H9 (cell line): Measurements from ENCODE around the gene DAB2IP. TPM values are rescaled to one million over a fixed set of nuclear protein-coding genes. Genes with fewer than 3 reads are reported as not detected.

Experiments used
- DNase-seq: peaks from one replicate; pipeline ENCODE4 v3.0.0-alpha.2; 2017
- H2AFZ ChIP-seq: one replicate; pipeline ENCODE4 v1.6.1; 2013; ENCODE audit warnings: mild to moderate bottlenecking, low read length, control low read depth, moderate library complexity
- H2AK5ac ChIP-seq: 2 replicates; pipeline ENCODE4 v1.6.1; 2013; ENCODE audit warnings: low read length, control low read depth, mixed read lengths; ENCODE audit not compliant: insufficient read length
- H2BK120ac ChIP-seq: one replicate; pipeline ENCODE4 v1.6.1; 2013; ENCODE audit warnings: low read depth, mild to moderate bottlenecking, low read length, control low read depth, inconsistent platforms; ENCODE audit not compliant: poor library complexity, severe bottlenecking
- H2BK12ac ChIP-seq: 2 replicates; pipeline ENCODE4 v1.6.1; 2013; ENCODE audit warnings: low read length, control low read depth, mixed read lengths, low read depth; ENCODE audit not compliant: insufficient read length
- H2BK15ac ChIP-seq: 2 replicates; pipeline ENCODE4 v1.6.1; 2013; ENCODE audit warnings: low read depth, low read length, control low read depth
- H2BK20ac ChIP-seq: one replicate; pipeline ENCODE4 v1.6.1; 2013; ENCODE audit warnings: low read depth, mild to moderate bottlenecking, low read length, control low read depth, inconsistent platforms; ENCODE audit not compliant: poor library complexity, severe bottlenecking
- H2BK5ac ChIP-seq: 2 replicates; pipeline ENCODE4 v1.6.1; 2013; ENCODE audit warnings: low read length, control low read depth, mixed read lengths; ENCODE audit not compliant: insufficient read length
- H3K14ac ChIP-seq: 2 replicates; pipeline ENCODE4 v1.6.1; 2013; ENCODE audit warnings: low read length, control low read depth; ENCODE audit not compliant: insufficient read depth
- H3K18ac ChIP-seq: 2 replicates; pipeline ENCODE4 v1.6.1; 2013; ENCODE audit warnings: low read depth, mild to moderate bottlenecking, mixed read lengths, low read length, control low read depth; ENCODE audit not compliant: insufficient read length
- H3K23ac ChIP-seq: 2 replicates; pipeline ENCODE4 v1.6.1; 2013; ENCODE audit warnings: low read length, control low read depth, mixed read lengths, low read depth; ENCODE audit not compliant: insufficient read length
- H3K23me2 ChIP-seq: 2 replicates; pipeline ENCODE4 v1.6.1; 2013; ENCODE audit warnings: low read depth, mild to moderate bottlenecking, mixed read lengths, low read length, control low read depth; ENCODE audit not compliant: insufficient read length, poor library complexity, severe bottlenecking
- H3K27ac ChIP-seq: 2 replicates; pipeline ENCODE4 v1.5.1; 2013; ENCODE audit warnings: low read length, control low read depth, mixed read lengths, low read depth; ENCODE audit not compliant: insufficient read length
- H3K27me3 ChIP-seq: 2 replicates; pipeline ENCODE4 v1.6.1; 2013; ENCODE audit warnings: low read length, control low read depth, inconsistent platforms; ENCODE audit not compliant: insufficient read depth
- H3K4ac ChIP-seq: 2 replicates; pipeline ENCODE4 v1.6.1; 2013; ENCODE audit warnings: low read depth, mild to moderate bottlenecking, control low read depth, inconsistent platforms, low read length, moderate library complexity
- H3K4me1 ChIP-seq: 2 replicates; pipeline ENCODE4 v1.6.1; 2013; ENCODE audit warnings: low read length, control low read depth, inconsistent platforms; ENCODE audit not compliant: insufficient read depth
- H3K4me2 ChIP-seq: 2 replicates; pipeline ENCODE4 v1.6.1; 2013; ENCODE audit warnings: low read length, control low read depth, mixed read lengths; ENCODE audit not compliant: insufficient read length, insufficient read depth
- H3K56ac ChIP-seq: 2 replicates; pipeline ENCODE4 v1.6.1; 2013; ENCODE audit warnings: low read depth, mild to moderate bottlenecking, mixed read lengths, low read length, control low read depth; ENCODE audit not compliant: insufficient read length
- H3K79me1 ChIP-seq: 2 replicates; pipeline ENCODE4 v1.6.1; 2013; ENCODE audit warnings: low read depth, mild to moderate bottlenecking, moderate library complexity, low read length, control low read depth, inconsistent platforms; ENCODE audit not compliant: insufficient read depth, poor library complexity, severe bottlenecking
- H3K79me2 ChIP-seq: 2 replicates; pipeline ENCODE4 v1.6.1; 2013; ENCODE audit warnings: low read length, control low read depth, inconsistent platforms; ENCODE audit not compliant: insufficient read depth
- H3K9ac ChIP-seq: 2 replicates; pipeline ENCODE4 v1.6.1; 2013; ENCODE audit warnings: low read length, control low read depth, mixed read lengths; ENCODE audit not compliant: insufficient read length; ENCODE audit errors: extremely low read depth
- H3K9me3 ChIP-seq: one replicate; pipeline ENCODE4 v1.6.1; 2013; ENCODE audit warnings: low read depth, low read length, inconsistent platforms; ENCODE audit not compliant: control insufficient read depth
- H3T11ph ChIP-seq: one replicate; pipeline ENCODE4 v1.6.1; 2013; ENCODE audit warnings: mild to moderate bottlenecking, low read length, control low read depth, inconsistent platforms
- H4K20me1 ChIP-seq: one replicate; pipeline ENCODE4 v1.6.1; 2013; ENCODE audit not compliant: control insufficient read depth, insufficient read length, insufficient read depth
- H4K5ac ChIP-seq: 2 replicates; pipeline ENCODE4 v1.6.1; 2013; ENCODE audit warnings: low read depth, mild to moderate bottlenecking, mixed read lengths, low read length, control low read depth; ENCODE audit not compliant: insufficient read length
- H4K8ac ChIP-seq: replicated peaks from 2 replicates; pipeline ENCODE4 v1.6.1; 2013; ENCODE audit warnings: low read length, control low read depth, mixed read lengths, low read depth; ENCODE audit not compliant: insufficient read length
- H4K91ac ChIP-seq: 2 replicates; pipeline ENCODE4 v1.6.1; 2013; ENCODE audit warnings: low read depth, mild to moderate bottlenecking, moderate library complexity, mixed read lengths, low read length, control low read depth; ENCODE audit not compliant: insufficient read length
- H3K27ac Mint-ChIP-seq, 3 experiments: 2 replicates in 2 of 3; 3 replicates in 1 of 3; pipeline ENCODE4 v1.8.0; 2020 to 2021; ENCODE audit warnings: mixed read lengths in 3 of 3, mild to moderate bottlenecking in 1 of 3, moderate library complexity in 1 of 3
- H3K27me3 Mint-ChIP-seq: 2 replicates; pipeline ENCODE4 v1.8.0; 2021; ENCODE audit warnings: low read depth, mild to moderate bottlenecking, moderate library complexity, mixed read lengths
- H3K36me3 Mint-ChIP-seq, 3 experiments: 2 replicates in 2 of 3; 3 replicates in 1 of 3; pipeline ENCODE4 v1.8.0; 2020 to 2021; ENCODE audit warnings: low read depth in 3 of 3, mixed read lengths in 3 of 3; ENCODE audit not compliant: insufficient read depth in 1 of 3
- H3K4me1 Mint-ChIP-seq, 2 experiments: 2 replicates each; pipeline ENCODE4 v1.8.0; 2020; ENCODE audit warnings: mixed read lengths in 2 of 2
- H3K4me3 Mint-ChIP-seq, 2 experiments: 2 replicates in 1 of 2; 3 replicates in 1 of 2; pipeline ENCODE4 v1.8.0; 2020 to 2021; ENCODE audit warnings: mild to moderate bottlenecking in 2 of 2, mixed read lengths in 2 of 2, moderate library complexity in 1 of 2
- H3K9me3 Mint-ChIP-seq, 2 experiments: 2 replicates in 1 of 2; 3 replicates in 1 of 2; pipeline ENCODE4 v1.8.0; 2020; ENCODE audit warnings: mild to moderate bottlenecking in 2 of 2, mixed read lengths in 2 of 2, moderate library complexity in 1 of 2
- WGBS: extraction: QIAGEN DNeasy Blood & Tissue Kit; methylation state at CpG from one replicate; pipeline ENCODE4 v1.1.7; 2013; ENCODE audit warnings: missing lambda C conversion rate, low lambda C conversion rate, mixed read lengths; ENCODE audit not compliant: insufficient read length; ENCODE audit errors: extremely low coverage; 5-methylcytosine and 5-hydroxymethylcytosine counted together
- total RNA-seq: library from RNA; stranded (reverse); gene quantifications from 2 replicates; pipeline ENCODE4 v1.2.1, GENCODE V29; 2021
- TF ChIP-seq, protein P1 (sequence below): fragments of 200-600 bp; sonication (generic); conservative IDR thresholded peaks from 3 replicates; pipeline ENCODE4 v1.8.0; 2021; ENCODE audit warnings: antibody characterized with exemption, mild to moderate bottlenecking

The DAB2IP gene
- total RNA-seq, 1 experiment from 2014 or later, result 22.6 TPM

DNA sequence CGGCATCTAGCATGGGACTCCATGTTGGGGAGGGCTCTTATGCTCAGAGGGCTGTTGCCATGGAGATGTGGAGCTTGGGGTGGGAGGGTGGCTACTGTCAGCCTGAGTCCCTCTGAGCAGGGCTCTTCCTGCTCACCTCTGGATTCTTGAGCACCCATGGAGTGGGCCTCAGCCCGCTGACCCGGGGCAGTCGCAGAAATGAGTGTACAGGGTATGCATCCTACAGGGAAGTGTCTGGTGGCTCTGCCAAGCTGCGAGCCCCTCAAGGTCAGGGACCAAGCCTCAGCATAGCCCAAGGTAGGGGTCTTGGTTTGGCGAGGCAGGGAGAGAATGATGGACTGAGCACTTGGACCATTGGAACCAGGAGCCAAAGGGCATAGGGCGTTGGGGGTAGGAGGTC lies 104.1 kb downstream of the DAB2IP start:
- H2BK15ac ChIP-seq, result no peak overlapping the region
- WGBS, result no CpG with 5 or more reads among the region's 7 CpGs
- H3K4me3 Mint-ChIP-seq, result no peak overlapping the region
- no peak overlapping the region for H4K8ac ChIP-seq
- H4K20me1 ChIP-seq, result no peaks in the 10 kb centered on the region
- H3T11ph ChIP-seq, result no peak overlapping the region
- no peak overlapping the region for H3K9ac ChIP-seq
- no peak overlapping the region for H2BK20ac ChIP-seq
- peak overlapping the region in 2 of 3 experiments; percentile 50 to 86; a peak in 3 of 7 replicates for H3K27ac Mint-ChIP-seq
- H3K4ac ChIP-seq, result no peak overlapping the region
- peaks cover 8 to 9% of the 10 kb centered on the region in 2 experiments for H3K4me1 Mint-ChIP-seq
- H3K27me3 Mint-ChIP-seq, result no peaks in the 10 kb centered on the region
- no peak overlapping the region for H2AK5ac ChIP-seq
- no peaks in the 10 kb centered on the region for H3K27me3 ChIP-seq
- H3K79me2 ChIP-seq, result no peaks in the 10 kb centered on the region
- H3K36me3 Mint-ChIP-seq, result peaks cover 4 to 18% (median 17%) of the 10 kb centered on the region in 3 experiments; a peak in 6 of 7 replicates
- H2AFZ ChIP-seq, result no peak overlapping the region
- no peaks in the 10 kb centered on the region for H3K4me1 ChIP-seq
- H3K56ac ChIP-seq, result no peak overlapping the region
- no peak overlapping the region for H4K5ac ChIP-seq
- H2BK12ac ChIP-seq, result no peak overlapping the region
- TF ChIP-seq, protein P1, sequence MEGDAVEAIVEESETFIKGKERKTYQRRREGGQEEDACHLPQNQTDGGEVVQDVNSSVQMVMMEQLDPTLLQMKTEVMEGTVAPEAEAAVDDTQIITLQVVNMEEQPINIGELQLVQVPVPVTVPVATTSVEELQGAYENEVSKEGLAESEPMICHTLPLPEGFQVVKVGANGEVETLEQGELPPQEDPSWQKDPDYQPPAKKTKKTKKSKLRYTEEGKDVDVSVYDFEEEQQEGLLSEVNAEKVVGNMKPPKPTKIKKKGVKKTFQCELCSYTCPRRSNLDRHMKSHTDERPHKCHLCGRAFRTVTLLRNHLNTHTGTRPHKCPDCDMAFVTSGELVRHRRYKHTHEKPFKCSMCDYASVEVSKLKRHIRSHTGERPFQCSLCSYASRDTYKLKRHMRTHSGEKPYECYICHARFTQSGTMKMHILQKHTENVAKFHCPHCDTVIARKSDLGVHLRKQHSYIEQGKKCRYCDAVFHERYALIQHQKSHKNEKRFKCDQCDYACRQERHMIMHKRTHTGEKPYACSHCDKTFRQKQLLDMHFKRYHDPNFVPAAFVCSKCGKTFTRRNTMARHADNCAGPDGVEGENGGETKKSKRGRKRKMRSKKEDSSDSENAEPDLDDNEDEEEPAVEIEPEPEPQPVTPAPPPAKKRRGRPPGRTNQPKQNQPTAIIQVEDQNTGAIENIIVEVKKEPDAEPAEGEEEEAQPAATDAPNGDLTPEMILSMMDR, result no peak
- H2BK120ac ChIP-seq, result no peak overlapping the region
- H3K23ac ChIP-seq, result no peak overlapping the region
- H3K9me3 Mint-ChIP-seq, result no peaks in the 10 kb centered on the region; a peak in 1 of 5 replicates
- no peaks in the 10 kb centered on the region for H3K9me3 ChIP-seq
- no peak overlapping the region for H3K18ac ChIP-seq
- no peaks in the 10 kb centered on the region for H3K23me2 ChIP-seq
- no peak overlapping the region for H3K27ac ChIP-seq
- H4K91ac ChIP-seq, result no peak overlapping the region
- no peaks in the 10 kb centered on the region for H3K79me1 ChIP-seq
- H3K14ac ChIP-seq, result no peak overlapping the region
- no peak for DNase-seq
- H3K4me2 ChIP-seq, result no peak overlapping the region
- H2BK5ac ChIP-seq, result no peak overlapping the region
